HepG2 (cell line): ENCODE measurements around the gene ECHS1. TPM values are rescaled to one million over a fixed set of nuclear protein-coding genes. Genes with fewer than 3 reads are reported as not detected.

Source experiments
- AGO2 ChIP-seq: fragments of 200-400 bp; formaldehyde crosslinking; optimal IDR thresholded peaks from 2 replicates; pipeline ENCODE3; 2017; ENCODE audit warnings: mild to moderate bottlenecking, low read depth, low read length, moderate library complexity
- FOSL2 ChIP-seq: sonication (generic); formaldehyde crosslinking; IDR thresholded peaks from 2 replicates; pipeline ENCODE4 v1.4.0; 2020; ENCODE audit warnings: missing genetic modification reagents
- KDM4B ChIP-seq: sonication (generic); formaldehyde crosslinking; IDR thresholded peaks from 2 replicates; pipeline ENCODE4 v1.4.0; 2020; ENCODE audit warnings: missing genetic modification reagents
- NCOA5 ChIP-seq: sonication (generic); formaldehyde crosslinking; IDR thresholded peaks from 2 replicates; pipeline ENCODE4 v1.4.0; 2020; ENCODE audit warnings: missing genetic modification reagents
- NFKB2 ChIP-seq: sonication (generic); formaldehyde crosslinking; IDR thresholded peaks from 2 replicates; pipeline ENCODE4 v1.4.0; 2020; ENCODE audit warnings: missing genetic modification reagents, borderline replicate concordance
- POLR2AphosphoS2 ChIP-seq: IDR thresholded peaks from 2 replicates; pipeline ENCODE4 v1.6.1; 2011; ENCODE audit warnings: low read depth, low read length, improper control_type of control experiment
- SKI ChIP-seq: fragments of 450-650 bp; IDR thresholded peaks from one replicate; pipeline ENCODE4 v1.6.1; 2018; ENCODE audit warnings: mild to moderate bottlenecking; ENCODE audit not compliant: partially characterized antibody
- SMAD9 ChIP-seq: sonication (generic); formaldehyde crosslinking; IDR thresholded peaks from 2 replicates; pipeline ENCODE4 v1.5.1; 2020; ENCODE audit warnings: mild to moderate bottlenecking, missing genetic modification reagents
- THAP11 ChIP-seq: IDR thresholded peaks from 2 replicates; pipeline ENCODE4 v1.6.1; 2016; ENCODE audit warnings: missing biosample characterization, missing genetic modification reagents
- ZFAT ChIP-seq: sonication (generic); formaldehyde crosslinking; conservative IDR thresholded peaks from 2 replicates; pipeline ENCODE4 v1.8.1; 2023; ENCODE audit warnings: missing genetic modification reagents, inconsistent platforms
- ZFP41 ChIP-seq: sonication (generic); formaldehyde crosslinking; IDR thresholded peaks from 2 replicates; pipeline ENCODE4 v1.4.0; 2020; ENCODE audit warnings: mild to moderate bottlenecking, missing genetic modification reagents, borderline replicate concordance
- ZNF460 ChIP-seq: sonication (generic); formaldehyde crosslinking; IDR thresholded peaks from 2 replicates; pipeline ENCODE4 v1.5.1; 2020; ENCODE audit warnings: missing genetic modification reagents, mild to moderate bottlenecking, borderline replicate concordance
- ZNF572 ChIP-seq: sonication (generic); formaldehyde crosslinking; IDR thresholded peaks from 2 replicates; pipeline ENCODE4 v1.5.1; 2020; ENCODE audit warnings: mild to moderate bottlenecking, missing genetic modification reagents
- ZNF615 ChIP-seq: sonication (generic); formaldehyde crosslinking; IDR thresholded peaks from 2 replicates; pipeline ENCODE4 v1.5.0; 2020; ENCODE audit warnings: mild to moderate bottlenecking, missing genetic modification reagents, borderline replicate concordance
- ZNF782 ChIP-seq: sonication (generic); formaldehyde crosslinking; IDR thresholded peaks from 2 replicates; pipeline ENCODE4 v1.4.0; 2020; ENCODE audit warnings: missing genetic modification reagents, mild to moderate bottlenecking, borderline replicate concordance
- ZNF850 ChIP-seq: sonication (generic); formaldehyde crosslinking; conservative IDR thresholded peaks from 2 replicates; pipeline ENCODE4 v1.9.0; 2021; ENCODE audit warnings: mild to moderate bottlenecking, missing genetic modification reagents
- polyA plus RNA-seq, 8 experiments: library from polyadenylated mRNA; depleted of rRNA in 3 of 8; stranded (reverse) in 7 of 8; unstranded in 1 of 8; fragments of >200 nt; fragmentation: Illumina TruSeq in 4 of 8; extraction: Trizol in 4 of 8; gene quantifications; 2 replicates each; pipeline versions ENCODE4 v1.2.1 to v1.2.3, GENCODE V29; 2011 to 2016; ENCODE audit warnings: low read depth in 4 of 8, missing spikeins in 1 of 8, mixed read lengths in 1 of 8; ENCODE audit not compliant: insufficient read depth in 1 of 8
- total RNA-seq, 5 experiments: library from RNA; depleted of rRNA; stranded (reverse); fragments of >200 nt; fragmentation: Illumina TruSeq; extraction: Trizol; gene quantifications; 2 replicates each; pipeline ENCODE4 v1.2.3, GENCODE V29; 2016; ENCODE audit warnings: low read depth in 1 of 5
- TF ChIP-seq, protein P1 (sequence below): sonication (generic); formaldehyde crosslinking; IDR thresholded peaks from 2 replicates; pipeline ENCODE4 v1.4.0; 2020; ENCODE audit warnings: missing genetic modification reagents, borderline replicate concordance
- TF ChIP-seq, protein P2 (sequence below): sonication (generic); formaldehyde crosslinking; IDR thresholded peaks from 2 replicates; pipeline ENCODE4 v1.8.0; 2022; ENCODE audit warnings: missing genetic modification reagents, mild to moderate bottlenecking, inconsistent platforms, borderline replicate concordance
- TF ChIP-seq, protein P3 (sequence below): sonication (generic); formaldehyde crosslinking; IDR thresholded peaks from 2 replicates; pipeline ENCODE4 v1.5.1; 2020; ENCODE audit warnings: mild to moderate bottlenecking, missing genetic modification reagents, borderline replicate concordance

ECHS1 gene
- total and polyA plus RNA-seq, 2 of the 13 experiments (the other 11 are each of a cell fraction or from before 2014, with no cell fraction given): 32.7 to 195 TPM

DNA sequence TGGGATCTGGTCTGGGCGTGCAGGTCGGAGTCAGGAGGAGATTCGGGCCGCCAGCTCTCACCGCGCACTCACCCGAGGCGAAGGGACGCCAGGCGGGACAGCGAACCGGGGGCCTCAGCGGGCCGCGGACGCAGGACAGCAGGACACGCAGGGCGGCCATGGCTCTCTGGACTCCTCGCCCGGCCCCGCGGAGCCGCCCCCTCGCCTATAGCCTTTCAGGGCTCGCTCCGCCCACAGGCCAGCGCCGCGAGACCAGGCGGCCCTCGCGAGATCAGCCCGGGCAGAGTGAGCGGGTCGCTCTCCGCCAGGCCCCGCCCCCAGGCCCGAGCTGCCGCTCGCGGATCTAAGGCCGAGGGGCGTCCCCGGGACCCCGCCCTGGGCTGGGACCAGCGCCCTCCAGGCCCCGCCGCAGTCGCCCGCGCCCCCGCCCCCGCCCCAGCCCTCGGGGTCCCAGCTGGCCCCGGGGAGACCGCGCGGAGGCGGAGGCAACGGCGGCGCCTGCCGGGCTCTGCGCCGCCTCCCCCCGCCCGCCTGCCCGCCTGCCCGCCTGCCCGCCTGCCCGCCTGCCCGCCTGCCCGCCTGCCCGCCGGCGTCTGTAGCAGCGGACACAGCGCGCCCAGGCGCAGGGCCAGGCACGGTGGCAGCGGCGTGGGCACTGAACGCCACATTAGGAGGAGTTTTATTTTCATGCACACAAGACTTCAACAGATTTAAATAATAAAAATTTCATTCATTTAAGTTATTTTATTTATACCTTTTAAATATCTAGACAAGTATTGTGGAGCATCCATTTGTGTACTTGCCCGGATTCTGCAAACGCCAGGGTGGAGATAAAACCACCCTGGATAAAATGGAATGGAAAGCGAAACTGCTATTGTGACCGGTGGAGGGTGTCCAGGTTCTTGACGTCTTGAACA, at the start of gene ECHS1 (continued):
- TF ChIP-seq FOSL2 (CRISPR knock-in tag): peak; percentile 42; the same call in 1 of the 2 replicates
- no peak for TF ChIP-seq ZNF615 (CRISPR knock-in tag)
- TF ChIP-seq, protein P1, sequence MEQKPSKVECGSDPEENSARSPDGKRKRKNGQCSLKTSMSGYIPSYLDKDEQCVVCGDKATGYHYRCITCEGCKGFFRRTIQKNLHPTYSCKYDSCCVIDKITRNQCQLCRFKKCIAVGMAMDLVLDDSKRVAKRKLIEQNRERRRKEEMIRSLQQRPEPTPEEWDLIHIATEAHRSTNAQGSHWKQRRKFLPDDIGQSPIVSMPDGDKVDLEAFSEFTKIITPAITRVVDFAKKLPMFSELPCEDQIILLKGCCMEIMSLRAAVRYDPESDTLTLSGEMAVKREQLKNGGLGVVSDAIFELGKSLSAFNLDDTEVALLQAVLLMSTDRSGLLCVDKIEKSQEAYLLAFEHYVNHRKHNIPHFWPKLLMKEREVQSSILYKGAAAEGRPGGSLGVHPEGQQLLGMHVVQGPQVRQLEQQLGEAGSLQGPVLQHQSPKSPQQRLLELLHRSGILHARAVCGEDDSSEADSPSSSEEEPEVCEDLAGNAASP (CRISPR knock-in tag): no peak
- TF ChIP-seq AGO2: no peak
- TF ChIP-seq, protein P2, sequence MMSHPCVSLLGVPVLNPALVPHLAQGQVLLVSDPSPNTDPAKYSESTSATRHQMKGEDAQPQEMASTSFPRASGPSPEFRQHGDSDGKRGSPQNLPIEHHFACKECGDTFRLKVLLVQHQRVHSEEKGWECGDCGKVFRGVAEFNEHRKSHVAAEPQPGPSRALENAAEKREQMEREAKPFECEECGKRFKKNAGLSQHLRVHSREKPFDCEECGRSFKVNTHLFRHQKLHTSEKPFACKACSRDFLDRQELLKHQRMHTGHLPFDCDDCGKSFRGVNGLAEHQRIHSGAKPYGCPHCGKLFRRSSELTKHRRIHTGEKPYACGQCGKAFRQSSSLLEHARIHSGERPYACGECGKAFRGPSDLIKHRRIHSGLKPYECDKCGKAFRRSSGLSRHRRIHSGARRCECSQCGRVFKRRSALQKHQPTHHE (CRISPR knock-in tag): 0 out of 2 replicates have a peak, but pooled peaks have one; percentile 28
- TF ChIP-seq ZNF850 (CRISPR knock-in tag): no peak
- 0 out of 2 replicates have a peak, but pooled peaks have one; percentile 30 for TF ChIP-seq NFKB2
- TF ChIP-seq ZNF782 (CRISPR knock-in tag): no peak
- no peak for TF ChIP-seq POLR2AphosphoS2
- TF ChIP-seq, protein P3, sequence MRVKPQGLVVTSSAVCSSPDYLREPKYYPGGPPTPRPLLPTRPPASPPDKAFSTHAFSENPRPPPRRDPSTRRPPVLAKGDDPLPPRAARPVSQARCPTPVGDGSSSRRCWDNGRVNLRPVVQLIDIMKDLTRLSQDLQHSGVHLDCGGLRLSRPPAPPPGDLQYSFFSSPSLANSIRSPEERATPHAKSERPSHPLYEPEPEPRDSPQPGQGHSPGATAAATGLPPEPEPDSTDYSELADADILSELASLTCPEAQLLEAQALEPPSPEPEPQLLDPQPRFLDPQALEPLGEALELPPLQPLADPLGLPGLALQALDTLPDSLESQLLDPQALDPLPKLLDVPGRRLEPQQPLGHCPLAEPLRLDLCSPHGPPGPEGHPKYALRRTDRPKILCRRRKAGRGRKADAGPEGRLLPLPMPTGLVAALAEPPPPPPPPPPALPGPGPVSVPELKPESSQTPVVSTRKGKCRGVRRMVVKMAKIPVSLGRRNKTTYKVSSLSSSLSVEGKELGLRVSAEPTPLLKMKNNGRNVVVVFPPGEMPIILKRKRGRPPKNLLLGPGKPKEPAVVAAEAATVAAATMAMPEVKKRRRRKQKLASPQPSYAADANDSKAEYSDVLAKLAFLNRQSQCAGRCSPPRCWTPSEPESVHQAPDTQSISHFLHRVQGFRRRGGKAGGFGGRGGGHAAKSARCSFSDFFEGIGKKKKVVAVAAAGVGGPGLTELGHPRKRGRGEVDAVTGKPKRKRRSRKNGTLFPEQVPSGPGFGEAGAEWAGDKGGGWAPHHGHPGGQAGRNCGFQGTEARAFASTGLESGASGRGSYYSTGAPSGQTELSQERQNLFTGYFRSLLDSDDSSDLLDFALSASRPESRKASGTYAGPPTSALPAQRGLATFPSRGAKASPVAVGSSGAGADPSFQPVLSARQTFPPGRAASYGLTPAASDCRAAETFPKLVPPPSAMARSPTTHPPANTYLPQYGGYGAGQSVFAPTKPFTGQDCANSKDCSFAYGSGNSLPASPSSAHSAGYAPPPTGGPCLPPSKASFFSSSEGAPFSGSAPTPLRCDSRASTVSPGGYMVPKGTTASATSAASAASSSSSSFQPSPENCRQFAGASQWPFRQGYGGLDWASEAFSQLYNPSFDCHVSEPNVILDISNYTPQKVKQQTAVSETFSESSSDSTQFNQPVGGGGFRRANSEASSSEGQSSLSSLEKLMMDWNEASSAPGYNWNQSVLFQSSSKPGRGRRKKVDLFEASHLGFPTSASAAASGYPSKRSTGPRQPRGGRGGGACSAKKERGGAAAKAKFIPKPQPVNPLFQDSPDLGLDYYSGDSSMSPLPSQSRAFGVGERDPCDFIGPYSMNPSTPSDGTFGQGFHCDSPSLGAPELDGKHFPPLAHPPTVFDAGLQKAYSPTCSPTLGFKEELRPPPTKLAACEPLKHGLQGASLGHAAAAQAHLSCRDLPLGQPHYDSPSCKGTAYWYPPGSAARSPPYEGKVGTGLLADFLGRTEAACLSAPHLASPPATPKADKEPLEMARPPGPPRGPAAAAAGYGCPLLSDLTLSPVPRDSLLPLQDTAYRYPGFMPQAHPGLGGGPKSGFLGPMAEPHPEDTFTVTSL (CRISPR knock-in tag): no peak
- 0 out of 2 replicates have a peak, but pooled peaks have one; percentile 37 for TF ChIP-seq KDM4B
- TF ChIP-seq NCOA5 (CRISPR knock-in tag): no peak
- peak; percentile 63; the same call in 1 of the 2 replicates for TF ChIP-seq THAP11 (CRISPR knock-in tag)
- no peak for TF ChIP-seq SMAD9 (CRISPR knock-in tag)
- TF ChIP-seq ZFAT (CRISPR knock-in tag): no peak
- no peak for TF ChIP-seq ZFP41 (CRISPR knock-in tag)
- TF ChIP-seq ZNF460: no peak
- TF ChIP-seq SKI: no peak
- no peak for TF ChIP-seq ZNF572 (CRISPR knock-in tag)
